ENCODE data around the gene TMEM256.

Gene TMEM256

DNA sequence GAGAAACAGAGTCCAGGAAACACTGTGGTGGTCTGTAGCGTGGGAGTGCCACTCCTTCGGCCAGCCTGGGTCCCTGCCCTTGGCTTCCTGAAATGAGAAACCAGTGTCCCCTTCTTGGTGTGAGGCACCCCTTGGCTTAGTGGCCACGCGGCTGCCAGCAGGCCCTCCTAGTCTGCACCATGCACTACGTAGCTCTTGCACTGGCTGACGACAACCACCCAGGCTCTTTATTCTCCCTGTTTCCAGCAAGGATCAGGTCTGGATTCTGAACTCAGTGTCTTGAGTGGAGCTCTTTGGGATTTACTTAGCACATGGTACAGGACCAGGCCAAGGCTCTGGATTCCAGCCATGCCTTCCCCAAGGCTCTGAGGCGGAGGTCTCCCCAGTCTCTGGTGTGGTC, 23.7 kb upstream of the TMEM256 start:
- TF ChIP-seq, protein P1, sequence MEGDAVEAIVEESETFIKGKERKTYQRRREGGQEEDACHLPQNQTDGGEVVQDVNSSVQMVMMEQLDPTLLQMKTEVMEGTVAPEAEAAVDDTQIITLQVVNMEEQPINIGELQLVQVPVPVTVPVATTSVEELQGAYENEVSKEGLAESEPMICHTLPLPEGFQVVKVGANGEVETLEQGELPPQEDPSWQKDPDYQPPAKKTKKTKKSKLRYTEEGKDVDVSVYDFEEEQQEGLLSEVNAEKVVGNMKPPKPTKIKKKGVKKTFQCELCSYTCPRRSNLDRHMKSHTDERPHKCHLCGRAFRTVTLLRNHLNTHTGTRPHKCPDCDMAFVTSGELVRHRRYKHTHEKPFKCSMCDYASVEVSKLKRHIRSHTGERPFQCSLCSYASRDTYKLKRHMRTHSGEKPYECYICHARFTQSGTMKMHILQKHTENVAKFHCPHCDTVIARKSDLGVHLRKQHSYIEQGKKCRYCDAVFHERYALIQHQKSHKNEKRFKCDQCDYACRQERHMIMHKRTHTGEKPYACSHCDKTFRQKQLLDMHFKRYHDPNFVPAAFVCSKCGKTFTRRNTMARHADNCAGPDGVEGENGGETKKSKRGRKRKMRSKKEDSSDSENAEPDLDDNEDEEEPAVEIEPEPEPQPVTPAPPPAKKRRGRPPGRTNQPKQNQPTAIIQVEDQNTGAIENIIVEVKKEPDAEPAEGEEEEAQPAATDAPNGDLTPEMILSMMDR (IDR thresholded peaks at IDR 0.05; ENCODE audit: low read depth, low read length): no peak
- no peak overlapping the region for H3K4me3 ChIP-seq (ENCODE audit: low read depth, low read length)

DNA sequence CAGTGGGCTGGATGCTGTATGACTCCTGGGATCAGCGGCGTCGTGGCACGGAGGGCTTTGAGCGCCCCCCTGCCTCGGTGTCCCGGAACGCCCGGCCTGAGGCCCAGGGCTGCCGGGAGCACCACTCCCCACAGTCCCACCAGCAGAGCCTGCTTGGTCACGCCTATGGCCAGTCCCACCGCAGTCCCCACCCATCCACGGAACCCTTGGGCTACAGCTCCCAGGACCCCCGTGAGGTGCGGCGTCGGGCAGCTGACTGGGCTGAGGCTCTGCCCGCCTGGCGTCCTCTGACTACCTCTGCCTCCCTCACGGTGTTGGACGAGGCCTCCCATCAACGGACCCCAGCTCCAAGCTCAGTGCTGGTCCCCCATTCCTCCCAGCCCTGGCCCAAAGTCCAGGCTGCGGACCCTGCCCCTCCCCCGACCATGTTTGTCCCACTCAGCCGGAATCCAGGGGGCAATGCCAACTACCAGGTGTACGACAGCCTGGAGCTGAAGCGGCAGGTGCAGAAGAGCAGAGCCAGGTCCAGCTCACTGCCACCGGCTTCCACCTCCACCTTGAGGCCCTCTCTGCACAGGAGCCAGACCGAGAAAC, 23.1 kb upstream of the TMEM256 start:
- TF ChIP-seq, protein P1 (IDR thresholded peaks at IDR 0.05; ENCODE audit: low read depth, low read length): no peak
- H3K4me3 ChIP-seq (ENCODE audit: low read depth, low read length): no peak overlapping the region

DNA sequence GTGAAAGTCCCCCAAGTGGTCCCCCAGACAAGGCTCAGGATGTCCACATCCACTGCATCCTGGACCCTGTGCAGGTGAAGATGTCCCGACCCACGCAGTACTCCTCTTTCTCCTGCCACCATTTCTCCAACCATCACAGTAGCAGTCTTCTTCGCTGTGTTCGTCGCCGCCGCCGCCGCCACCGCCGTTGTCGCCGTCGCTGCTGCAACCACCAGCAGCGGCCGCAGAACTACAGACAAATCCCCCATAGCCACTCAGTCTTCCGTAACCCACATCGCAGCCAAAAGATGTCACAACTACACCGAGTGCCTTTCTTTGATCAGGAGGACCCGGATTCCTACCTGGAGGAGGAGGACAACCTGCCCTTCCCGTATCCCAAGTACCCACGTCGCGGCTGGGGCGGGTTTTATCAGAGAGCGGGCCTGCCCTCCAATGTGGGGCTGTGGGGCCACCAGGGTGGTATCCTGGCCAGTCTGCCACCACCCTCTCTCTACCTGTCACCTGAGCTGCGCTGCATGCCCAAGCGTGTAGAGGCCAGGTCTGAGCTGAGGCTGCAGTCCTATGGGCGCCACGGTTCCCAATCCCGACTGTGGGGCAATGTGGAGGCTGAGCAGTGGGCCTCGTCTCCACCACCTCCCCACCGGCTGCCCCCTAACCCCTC, 22.4 kb upstream of the TMEM256 start:
- H3K4me3 ChIP-seq (ENCODE audit: low read depth, low read length): no peak overlapping the region
- TF ChIP-seq, protein P1 (IDR thresholded peaks at IDR 0.05; ENCODE audit: low read depth, low read length): no peak

DNA sequence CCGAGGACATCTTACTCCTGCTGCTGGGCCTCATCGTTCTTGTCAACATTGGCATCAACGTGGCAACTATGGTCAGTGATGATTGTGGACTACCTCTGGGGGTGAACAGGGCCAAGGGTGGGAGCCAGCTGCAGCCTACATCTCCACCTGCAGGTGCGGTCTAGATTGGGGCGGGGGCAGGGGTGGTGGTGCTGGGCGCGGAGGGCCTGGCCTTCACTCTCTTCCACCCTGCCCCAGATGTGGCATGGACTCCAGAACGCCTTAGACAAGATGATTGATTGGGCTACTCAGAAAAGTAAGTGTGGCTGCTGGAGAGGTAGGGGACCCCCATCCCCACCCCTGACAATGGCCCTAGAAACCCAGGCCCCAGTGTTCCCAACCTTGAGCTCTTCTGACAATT, 21.9 kb upstream of the TMEM256 start:
- no peak overlapping the region for H3K4me3 ChIP-seq (ENCODE audit: low read depth, low read length)
- TF ChIP-seq, protein P1 (IDR thresholded peaks at IDR 0.05; ENCODE audit: low read depth, low read length): no peak

DNA sequence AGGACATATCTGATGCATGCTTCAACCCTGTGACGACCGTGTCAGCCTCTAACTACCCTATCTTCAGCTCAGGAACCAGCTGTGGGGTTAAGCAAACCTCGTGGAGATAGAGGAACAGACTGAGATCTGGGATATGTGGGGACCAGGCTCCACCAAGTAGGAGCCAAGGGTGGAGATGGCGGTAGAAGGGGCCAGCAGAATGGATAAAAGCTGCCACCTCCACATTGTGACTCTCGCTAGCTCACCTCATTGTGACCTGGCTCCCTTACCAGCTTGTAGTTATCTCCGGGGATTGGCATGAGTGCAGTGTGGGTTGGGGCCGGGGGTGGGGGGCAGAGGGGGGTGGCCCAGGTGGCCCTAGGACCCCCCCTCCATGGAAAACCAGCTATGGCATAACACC, 21.4 kb upstream of the TMEM256 start, which contains the start of gene SPEM2:
TSS of gene SPEM2 (plus strand) at position 301 of the 400 bp plus-strand sequence. CDS start at position 374, 73 bp downstream.
- H3K4me3 ChIP-seq (ENCODE audit: low read depth, low read length): no peak within 1 kb of the TSS
- TF ChIP-seq, protein P1 (IDR thresholded peaks at IDR 0.05; ENCODE audit: low read depth, low read length): no peak

DNA sequence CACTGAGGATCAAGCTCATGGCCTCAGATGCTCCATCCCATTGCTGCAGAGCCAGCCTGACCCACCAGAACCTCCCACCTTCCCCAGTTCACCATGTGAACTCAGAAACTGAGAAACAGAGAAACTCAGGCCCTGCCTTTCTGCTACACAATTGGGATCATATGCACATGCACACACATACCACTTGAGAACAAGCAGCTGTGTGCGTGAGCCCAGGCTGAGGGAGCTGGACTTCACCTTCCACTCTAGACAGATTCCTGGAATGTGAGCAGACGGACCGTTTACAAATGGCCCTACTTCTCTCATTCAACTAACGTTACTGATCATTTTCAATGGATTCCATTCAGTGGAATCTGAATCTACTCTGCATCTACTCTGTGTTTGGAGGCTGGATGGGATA, 19.8 kb upstream of the TMEM256 start:
- H3K4me3 ChIP-seq (ENCODE audit: low read depth, low read length): no peak overlapping the region
- TF ChIP-seq, protein P1 (IDR thresholded peaks at IDR 0.05; ENCODE audit: low read depth, low read length): no peak

DNA sequence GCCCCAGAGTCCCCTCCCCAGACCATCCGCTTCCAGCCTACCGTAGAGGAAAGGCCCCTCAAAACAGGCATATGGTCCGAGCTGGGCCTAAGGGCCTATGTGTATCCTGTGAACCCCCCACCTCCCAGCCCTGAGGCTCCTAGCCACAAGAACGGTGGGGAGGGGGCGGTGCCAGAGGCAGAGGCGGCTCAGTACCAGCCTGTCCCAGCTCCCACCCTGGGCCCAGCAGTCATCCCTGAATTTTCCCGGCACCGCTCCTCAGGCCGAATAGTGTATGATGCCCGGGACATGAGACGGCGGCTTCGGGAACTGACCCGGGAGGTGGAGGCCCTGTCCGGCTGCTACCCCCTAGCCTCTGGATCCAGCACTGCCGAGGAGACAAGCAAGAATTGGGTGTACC, 17.3 kb upstream of the TMEM256 start:
- TF ChIP-seq, protein P1 (IDR thresholded peaks at IDR 0.05; ENCODE audit: low read depth, low read length): no peak
- no peak overlapping the region for H3K4me3 ChIP-seq (ENCODE audit: low read depth, low read length)

All from WI38 (cell line).